Ishikawa (cell line): ENCODE measurements around the gene MCF2L.

Source experiments
- EGR1 ChIP-seq: IDR thresholded peaks from 2 replicates; pipeline ENCODE4 v1.6.1; 2012
- EP300 ChIP-seq: IDR thresholded peaks from 2 replicates; pipeline ENCODE4 v1.6.1; 2012; ENCODE audit warnings: borderline replicate concordance
- MAX ChIP-seq: IDR thresholded peaks from 2 replicates; pipeline ENCODE4 v1.6.1; 2012
- NFIC ChIP-seq: IDR thresholded peaks from 2 replicates; pipeline ENCODE4 v1.6.1; 2012
- REST ChIP-seq: IDR thresholded peaks from 2 replicates; pipeline ENCODE4 v1.6.1; 2012; ENCODE audit warnings: low read depth, mild to moderate bottlenecking
- TAF1 ChIP-seq: IDR thresholded peaks from 2 replicates; pipeline ENCODE4 v1.6.1; 2012; ENCODE audit warnings: low read depth, mild to moderate bottlenecking
- TCF12 ChIP-seq: IDR thresholded peaks from 2 replicates; pipeline ENCODE4 v1.6.1; 2012; ENCODE audit warnings: low read depth
- TEAD4 ChIP-seq: IDR thresholded peaks from 2 replicates; pipeline ENCODE4 v1.6.1; 2012
- USF1 ChIP-seq: IDR thresholded peaks from 2 replicates; pipeline ENCODE4 v1.6.1; 2012
- YY1 ChIP-seq: IDR thresholded peaks from 2 replicates; pipeline ENCODE4 v1.6.1; 2012; ENCODE audit warnings: low read depth
- ZBTB7A ChIP-seq: IDR thresholded peaks from 2 replicates; pipeline ENCODE4 v1.6.1; 2012; ENCODE audit warnings: low read depth

- TF ChIP-seq REST = no peak
- TF ChIP-seq NFIC = no peak
- TF ChIP-seq YY1 = no peak
- no peak for TF ChIP-seq ZBTB7A
- TF ChIP-seq EGR1 = no peak
- no peak for TF ChIP-seq USF1
- no peak for TF ChIP-seq TCF12
- no peak for TF ChIP-seq TEAD4
- no peak for TF ChIP-seq MAX
- no peak for TF ChIP-seq EP300
- TF ChIP-seq TAF1 = no peak
Observed at GRCh38 chr13:113074876-113075275, 105.9 kb downstream of the MCF2L start.
